ENCODE results near the gene SUPT3H.

The SUPT3H gene

GRCh38 chr6:45416700-45417099, 39.0 kb upstream of the SUPT3H start:
- H3K4me1 ChIP-seq = peaks cover 4% of the 10 kb centered on the region; the same call in 1 of the 2 replicates
- no peaks in the 10 kb centered on the region for H3K9me3 ChIP-seq
- peaks cover 65% of the 10 kb centered on the region for H3K27me3 ChIP-seq (ENCODE audit: low read depth)
- no peaks in the 10 kb centered on the region for H3K36me3 ChIP-seq (replicated peaks)
- H3K4me3 ChIP-seq = no peak overlapping the region
- DNase-seq (ENCODE audit: low spot score in 2 of 2) = peak in 1 of 2 experiments; percentile 20
- in situ Hi-C loops (cut with MboI; ENCODE audit: low sequenced_read_pairs) = loop anchor here (25.0 kb wide), 1 partner anchor 754 kb away; no protein-coding TSS in a partner anchor

GRCh38 chr6:45415788-45416518, 38.2 kb upstream of the SUPT3H start:
- no peak for DNase-seq (ENCODE audit: low spot score in 2 of 2)
- H3K4me1 ChIP-seq = peaks cover under 1% of the 10 kb centered on the region; the same call in 1 of the 2 replicates
- H3K27me3 ChIP-seq (ENCODE audit: low read depth) = peaks cover 58% of the 10 kb centered on the region
- H3K36me3 ChIP-seq (replicated peaks) = no peaks in the 10 kb centered on the region
- H3K4me3 ChIP-seq = no peak overlapping the region
- no peaks in the 10 kb centered on the region for H3K9me3 ChIP-seq
- in situ Hi-C loops (cut with MboI; ENCODE audit: low sequenced_read_pairs) = loop anchor here (25.0 kb wide), 1 partner anchor 754 kb away; no protein-coding TSS in a partner anchor

GRCh38 chr6:45415315-45415714, 37.6 kb upstream of the SUPT3H start:
- no peak overlapping the region for H3K4me3 ChIP-seq
- H3K36me3 ChIP-seq (replicated peaks) = no peaks in the 10 kb centered on the region
- no peaks in the 10 kb centered on the region for H3K4me1 ChIP-seq
- H3K27me3 ChIP-seq (ENCODE audit: low read depth) = peaks cover 51% of the 10 kb centered on the region
- no peaks in the 10 kb centered on the region for H3K9me3 ChIP-seq
- DNase-seq (ENCODE audit: low spot score in 2 of 2) = no peak
- in situ Hi-C loops (cut with MboI; ENCODE audit: low sequenced_read_pairs) = loop anchor here (25.0 kb wide), 1 partner anchor 753 kb away; no protein-coding TSS in a partner anchor

GRCh38 chr6:45411959-45412358, 34.2 kb upstream of the SUPT3H start:
- no peaks in the 10 kb centered on the region for H3K36me3 ChIP-seq (replicated peaks)
- DNase-seq (ENCODE audit: low spot score in 2 of 2) = no peak
- H3K4me3 ChIP-seq = no peak overlapping the region
- H3K27me3 ChIP-seq (ENCODE audit: low read depth) = peaks cover 18% of the 10 kb centered on the region
- in situ Hi-C loops (cut with MboI; ENCODE audit: low sequenced_read_pairs) = loop anchor here (25.0 kb wide), 1 partner anchor 750 kb away; no protein-coding TSS in a partner anchor
- no peaks in the 10 kb centered on the region for H3K4me1 ChIP-seq
- no peaks in the 10 kb centered on the region for H3K9me3 ChIP-seq

- no peaks in the 10 kb centered on the region for H3K36me3 ChIP-seq (replicated peaks)
- H3K4me1 ChIP-seq = peaks cover 8% of the 10 kb centered on the region
- in situ Hi-C loops (cut with MboI; ENCODE audit: low sequenced_read_pairs) = loop anchor here (25.0 kb wide), 1 partner anchor 738 kb away; no protein-coding TSS in a partner anchor
Observed at GRCh38 chr6:45400021-45400420, 22.3 kb upstream of the SUPT3H start.

GRCh38 chr6:45398075-45398813, 20.5 kb upstream of the SUPT3H start:
- no peak overlapping the region for H3K4me3 ChIP-seq
- in situ Hi-C loops (cut with MboI; ENCODE audit: low sequenced_read_pairs) = no loop called here
- H3K27me3 ChIP-seq (ENCODE audit: low read depth) = peaks cover 19% of the 10 kb centered on the region
- no peak for DNase-seq (ENCODE audit: low spot score in 2 of 2)
- no peaks in the 10 kb centered on the region for H3K36me3 ChIP-seq (replicated peaks)
- H3K4me1 ChIP-seq = peaks cover 8% of the 10 kb centered on the region
- no peaks in the 10 kb centered on the region; the same call in 1 of the 2 replicates for H3K9me3 ChIP-seq

More at GRCh38 chr6:45400021-45400420, 22.3 kb upstream of the SUPT3H start:
- DNase-seq (ENCODE audit: low spot score in 2 of 2) = no peak
- no peaks in the 10 kb centered on the region for H3K9me3 ChIP-seq
- peaks cover 21% of the 10 kb centered on the region for H3K27me3 ChIP-seq (ENCODE audit: low read depth)
- no peak overlapping the region for H3K4me3 ChIP-seq

GRCh38 chr6:45394586-45395095, 16.9 kb upstream of the SUPT3H start:
- in situ Hi-C loops (cut with MboI; ENCODE audit: low sequenced_read_pairs) = no loop called here
- no peak for DNase-seq (ENCODE audit: low spot score in 2 of 2)
- Histone ChIP-seq H3K4me3 (no peak overlapping the region), H3K9me3 (no peaks in the 10 kb centered on the region; the same call in 1 of the 2 replicates), H3K36me3 (replicated peaks) (no peaks in the 10 kb centered on the region), H3K27me3 (ENCODE audit: low read depth) (peaks cover 8% of the 10 kb centered on the region), H3K4me1 (no peaks in the 10 kb centered on the region)

GRCh38 chr6:45388328-45388727, 10.6 kb upstream of the SUPT3H start:
- no peaks in the 10 kb centered on the region for H3K36me3 ChIP-seq (replicated peaks)
- H3K9me3 ChIP-seq = no peaks in the 10 kb centered on the region; the same call in 1 of the 2 replicates
- no peaks in the 10 kb centered on the region for H3K4me1 ChIP-seq
- no peak for DNase-seq (ENCODE audit: low spot score in 2 of 2)
- H3K4me3 ChIP-seq = no peak overlapping the region
- in situ Hi-C loops (cut with MboI; ENCODE audit: low sequenced_read_pairs) = no loop called here
- peaks cover 3% of the 10 kb centered on the region; the same call in 1 of the 2 replicates for H3K27me3 ChIP-seq (ENCODE audit: low read depth)

GRCh38 chr6:45387236-45387635, 9.5 kb upstream of the SUPT3H start:
- Histone ChIP-seq H3K4me3 (no peak overlapping the region), H3K4me1 (no peaks in the 10 kb centered on the region), H3K9me3 (no peaks in the 10 kb centered on the region), H3K27me3 (ENCODE audit: low read depth) (peaks cover 3% of the 10 kb centered on the region; the same call in 1 of the 2 replicates), H3K36me3 (replicated peaks) (no peaks in the 10 kb centered on the region)
- DNase-seq (ENCODE audit: low spot score in 2 of 2) = no peak
- in situ Hi-C loops (cut with MboI; ENCODE audit: low sequenced_read_pairs) = no loop called here

GRCh38 chr6:45386501-45386900, 8.8 kb upstream of the SUPT3H start:
- H3K4me1 ChIP-seq = no peaks in the 10 kb centered on the region
- peaks cover 3% of the 10 kb centered on the region; the same call in 1 of the 2 replicates for H3K27me3 ChIP-seq (ENCODE audit: low read depth)
- no peak overlapping the region for H3K4me3 ChIP-seq
- DNase-seq (ENCODE audit: low spot score in 2 of 2) = no peak
- H3K36me3 ChIP-seq (replicated peaks) = no peaks in the 10 kb centered on the region
- in situ Hi-C loops (cut with MboI; ENCODE audit: low sequenced_read_pairs) = no loop called here
- H3K9me3 ChIP-seq = no peaks in the 10 kb centered on the region

GRCh38 chr6:45382391-45382790, 4.7 kb upstream of the SUPT3H start:
- Histone ChIP-seq H3K9me3 (no peaks in the 10 kb centered on the region), H3K27me3 (ENCODE audit: low read depth) (no peaks in the 10 kb centered on the region), H3K4me1 (peaks cover 6% of the 10 kb centered on the region), H3K36me3 (replicated peaks) (no peaks in the 10 kb centered on the region), H3K4me3 (no peak overlapping the region)
- in situ Hi-C loops (cut with MboI; ENCODE audit: low sequenced_read_pairs) = no loop called here
- no peak for DNase-seq (ENCODE audit: low spot score in 2 of 2)

GRCh38 chr6:45378334-45378926, 696 bp upstream of the SUPT3H start:
- H3K4me3 ChIP-seq = peak overlapping the region; percentile 68
- in situ Hi-C loops (cut with MboI; ENCODE audit: low sequenced_read_pairs) = no loop called here
- H3K36me3 ChIP-seq (replicated peaks) = no peaks in the 10 kb centered on the region
- peak in 1 of 2 experiments; percentile 60 for DNase-seq (ENCODE audit: low spot score in 2 of 2)
- no peaks in the 10 kb centered on the region for H3K27me3 ChIP-seq (ENCODE audit: low read depth)
- H3K4me1 ChIP-seq = peaks cover 12% of the 10 kb centered on the region
- H3K9me3 ChIP-seq = no peaks in the 10 kb centered on the region

GRCh38 chr6:45377043-45377553, 636 bp downstream of the SUPT3H start:
- Histone ChIP-seq H3K27me3 (ENCODE audit: low read depth) (no peaks in the 10 kb centered on the region), H3K4me1 (peaks cover 12% of the 10 kb centered on the region), H3K36me3 (replicated peaks) (no peaks in the 10 kb centered on the region), H3K4me3 (peak overlapping the region; percentile 68), H3K9me3 (no peaks in the 10 kb centered on the region)
- in situ Hi-C loops (cut with MboI; ENCODE audit: low sequenced_read_pairs) = no loop called here
- peak in 1 of 2 experiments; percentile 18 for DNase-seq (ENCODE audit: low spot score in 2 of 2)
